K562 (cell line): ENCODE measurements around the gene PEX11B. TPM values are rescaled to one million over a fixed set of nuclear protein-coding genes. Genes with fewer than 3 reads are reported as not detected.
A peak's percentile ranks its signal among the peaks of the same experiment; 100 is the strongest.

Source experiments
- ARNT ChIP-seq, 2 experiments: fragments of 450-650 bp; IDR thresholded peaks; 2 replicates each; pipeline ENCODE4 v1.6.1; 2016; ENCODE audit warnings: mild to moderate bottlenecking in 1 of 2
- ATF4 ChIP-seq: fragments of 450-650 bp; formaldehyde crosslinking; IDR thresholded peaks from 2 replicates; pipeline ENCODE4 v1.4.0; 2022; ENCODE audit warnings: mild to moderate bottlenecking, moderate library complexity
- CBFA2T3 ChIP-seq: fragments of 450-650 bp; IDR thresholded peaks from 2 replicates; pipeline ENCODE4 v1.6.1; 2017
- CXXC5 ChIP-seq: fragments of 250-450 bp; sonication (Bioruptor Pico); IDR thresholded peaks from 2 replicates; pipeline ENCODE4 v1.8.0; 2022; ENCODE audit warnings: inconsistent platforms, mild to moderate bottlenecking, moderate library complexity
- DEAF1 ChIP-seq: fragments of 450-650 bp; formaldehyde crosslinking; IDR thresholded peaks from 2 replicates; pipeline ENCODE4 v1.4.0; 2020; ENCODE audit warnings: mild to moderate bottlenecking, moderate library complexity
- EWSR1 ChIP-seq: fragments of 450-650 bp; IDR thresholded peaks from 2 replicates; pipeline ENCODE4 v1.6.1; 2018; ENCODE audit warnings: borderline replicate concordance, mild to moderate bottlenecking, low read depth, moderate library complexity; ENCODE audit not compliant: partially characterized antibody
- GTF2E2 ChIP-seq: fragments of 200-800 bp; sonication (Bioruptor generic); IDR thresholded peaks from 2 replicates; pipeline ENCODE4 v1.6.1; 2016; ENCODE audit warnings: missing genetic modification characterization, missing compliant biosample characterization
- HDAC3 ChIP-seq: fragments of 450-650 bp; IDR thresholded peaks from 2 replicates; pipeline ENCODE4 v1.6.1; 2018; ENCODE audit warnings: borderline replicate concordance, mild to moderate bottlenecking, moderate library complexity; ENCODE audit not compliant: partially characterized antibody
- KHSRP ChIP-seq: fragments of 450-650 bp; IDR thresholded peaks from 2 replicates; pipeline ENCODE4 v1.6.1; 2017
- MBD1 ChIP-seq: fragments of 250-450 bp; sonication (Bioruptor Pico); IDR thresholded peaks from 2 replicates; pipeline ENCODE4 v1.8.0; 2022; ENCODE audit warnings: inconsistent platforms
- NRF1 ChIP-seq, 2 experiments: fragments of 450-650 bp; IDR thresholded peaks in 1 of 2; conservative IDR thresholded peaks in 1 of 2; 2 replicates each; pipeline ENCODE4 v1.6.1; 2014; ENCODE audit warnings: mild to moderate bottlenecking in 2 of 2
- OTX1 ChIP-seq: fragments of 450-650 bp; formaldehyde crosslinking; IDR thresholded peaks from 2 replicates; pipeline ENCODE4 v1.4.0; 2022; ENCODE audit warnings: mild to moderate bottlenecking
- SMAD3 ChIP-seq: fragments of 450-650 bp; formaldehyde crosslinking; conservative IDR thresholded peaks from 2 replicates; pipeline ENCODE4 v1.4.0; 2020; ENCODE audit warnings: mild to moderate bottlenecking
- ZKSCAN3 ChIP-seq: fragments of 250-450 bp; sonication (Bioruptor Pico); IDR thresholded peaks from 2 replicates; pipeline ENCODE4 v1.4.0; 2020
- polyA plus RNA-seq, 8 experiments: library from polyadenylated mRNA; depleted of rRNA in 4 of 8; stranded (reverse) in 5 of 8; unstranded in 3 of 8; fragments of >200 nt; fragmentation: Nextera tagmentation in 2 of 8; fragmentation: Illumina TruSeq in 1 of 8; extraction: Ambion mirVana in 2 of 8; extraction: Trizol in 1 of 8; gene quantifications; 2 replicates each; pipeline versions ENCODE4 v1.2.1 to v1.2.3, GENCODE V29; 2011 to 2014; ENCODE audit warnings: inconsistent platforms in 1 of 8, missing spikeins in 1 of 8
- total RNA-seq, 7 experiments: library from RNA; depleted of rRNA in 6 of 7; stranded (reverse); fragments of >200 nt in 6 of 7; fragmentation: Illumina TruSeq in 2 of 7; extraction: Trizol in 2 of 7; gene quantifications; 2 replicates each; pipeline versions ENCODE4 v1.2.1 to v1.2.3, GENCODE V29; 2011 to 2021; ENCODE audit warnings: low replicate concordance in 1 of 7
- TF ChIP-seq, protein P1 (sequence below): fragments of 450-650 bp; IDR thresholded peaks from 2 replicates; pipeline ENCODE4 v1.6.1; 2017; ENCODE audit warnings: antibody characterized with exemption, mild to moderate bottlenecking
- TF ChIP-seq, protein P2 (sequence below): sonication (generic); formaldehyde crosslinking; IDR thresholded peaks from 2 replicates; pipeline ENCODE4 v1.8.0; 2022; ENCODE audit warnings: mild to moderate bottlenecking, missing genetic modification reagents
- TF ChIP-seq, protein P3 (sequence below): fragments of 250-450 bp; sonication (Bioruptor Pico); IDR thresholded peaks from 2 replicates; pipeline ENCODE4 v1.5.0; 2021

The PEX11B gene
- total and polyA plus RNA-seq, 9 of the 15 experiments (the other 6 are each of a cell fraction or from before 2014, with no cell fraction given): 13.2 to 60.0 (median 21.7) TPM

DNA sequence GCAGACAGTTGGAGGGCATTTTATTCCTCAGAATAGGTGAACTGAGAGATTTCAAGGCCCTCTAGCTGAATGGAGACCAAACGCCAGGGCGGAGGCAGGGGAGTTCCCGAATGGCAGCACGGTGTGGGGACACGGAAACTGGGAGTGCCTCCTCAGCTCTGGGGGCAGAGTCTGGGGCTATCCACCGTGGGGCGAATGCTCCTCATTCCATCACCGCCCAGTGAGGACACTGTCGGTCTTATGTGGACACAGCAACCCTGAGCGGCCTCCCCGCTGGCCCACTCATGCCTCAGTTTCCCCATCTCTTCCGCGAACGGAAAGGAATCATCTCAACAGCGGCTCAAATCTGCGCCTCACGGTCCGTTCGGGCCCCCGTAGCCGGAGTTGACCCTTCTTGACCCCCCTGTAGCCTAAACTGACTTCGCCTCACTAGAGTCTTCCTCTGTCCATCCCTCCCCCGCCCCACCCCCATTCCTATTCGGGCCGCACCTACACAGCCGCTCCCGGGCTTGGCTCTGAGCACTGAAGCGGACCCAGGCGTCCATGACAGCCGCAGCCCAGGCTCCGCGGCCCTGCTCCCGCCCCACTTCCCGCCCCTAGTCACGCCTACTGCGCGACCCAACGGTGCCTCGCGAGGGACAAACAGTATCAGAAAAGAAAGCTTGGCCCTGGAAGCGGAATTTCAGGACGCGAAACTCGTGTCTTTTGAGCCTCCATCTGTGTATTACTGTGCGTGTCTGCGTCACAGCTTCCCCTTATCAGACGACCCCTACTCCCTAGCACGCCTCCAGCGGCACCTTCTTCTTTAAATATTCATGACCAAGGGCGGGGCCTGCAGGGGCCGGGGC is at the start of gene PEX11B (continued):
- no peak for TF ChIP-seq ATF4 (CRISPR knock-in tag)
- TF ChIP-seq DEAF1 (CRISPR knock-in tag): no peak
- TF ChIP-seq, protein P1, sequence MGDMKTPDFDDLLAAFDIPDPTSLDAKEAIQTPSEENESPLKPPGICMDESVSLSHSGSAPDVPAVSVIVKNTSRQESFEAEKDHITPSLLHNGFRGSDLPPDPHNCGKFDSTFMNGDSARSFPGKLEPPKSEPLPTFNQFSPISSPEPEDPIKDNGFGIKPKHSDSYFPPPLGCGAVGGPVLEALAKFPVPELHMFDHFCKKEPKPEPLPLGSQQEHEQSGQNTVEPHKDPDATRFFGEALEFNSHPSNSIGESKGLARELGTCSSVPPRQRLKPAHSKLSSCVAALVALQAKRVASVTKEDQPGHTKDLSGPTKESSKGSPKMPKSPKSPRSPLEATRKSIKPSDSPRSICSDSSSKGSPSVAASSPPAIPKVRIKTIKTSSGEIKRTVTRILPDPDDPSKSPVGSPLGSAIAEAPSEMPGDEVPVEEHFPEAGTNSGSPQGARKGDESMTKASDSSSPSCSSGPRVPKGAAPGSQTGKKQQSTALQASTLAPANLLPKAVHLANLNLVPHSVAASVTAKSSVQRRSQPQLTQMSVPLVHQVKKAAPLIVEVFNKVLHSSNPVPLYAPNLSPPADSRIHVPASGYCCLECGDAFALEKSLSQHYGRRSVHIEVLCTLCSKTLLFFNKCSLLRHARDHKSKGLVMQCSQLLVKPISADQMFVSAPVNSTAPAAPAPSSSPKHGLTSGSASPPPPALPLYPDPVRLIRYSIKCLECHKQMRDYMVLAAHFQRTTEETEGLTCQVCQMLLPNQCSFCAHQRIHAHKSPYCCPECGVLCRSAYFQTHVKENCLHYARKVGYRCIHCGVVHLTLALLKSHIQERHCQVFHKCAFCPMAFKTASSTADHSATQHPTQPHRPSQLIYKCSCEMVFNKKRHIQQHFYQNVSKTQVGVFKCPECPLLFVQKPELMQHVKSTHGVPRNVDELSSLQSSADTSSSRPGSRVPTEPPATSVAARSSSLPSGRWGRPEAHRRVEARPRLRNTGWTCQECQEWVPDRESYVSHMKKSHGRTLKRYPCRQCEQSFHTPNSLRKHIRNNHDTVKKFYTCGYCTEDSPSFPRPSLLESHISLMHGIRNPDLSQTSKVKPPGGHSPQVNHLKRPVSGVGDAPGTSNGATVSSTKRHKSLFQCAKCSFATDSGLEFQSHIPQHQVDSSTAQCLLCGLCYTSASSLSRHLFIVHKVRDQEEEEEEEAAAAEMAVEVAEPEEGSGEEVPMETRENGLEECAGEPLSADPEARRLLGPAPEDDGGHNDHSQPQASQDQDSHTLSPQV: no peak
- TF ChIP-seq SMAD3 (CRISPR knock-in tag): no peak
- TF ChIP-seq HDAC3: no peak
- TF ChIP-seq CBFA2T3: no peak; the same call in 1 of the 2 replicates
- TF ChIP-seq ZKSCAN3 (CRISPR knock-in tag): no peak
- TF ChIP-seq NRF1 (conservative IDR thresholded peaks at IDR 0.05 in 1 of 2, IDR thresholded peaks at IDR 0.05 in 1 of 2): no peak; a peak in 2 of 4 replicates
- TF ChIP-seq, protein P2, sequence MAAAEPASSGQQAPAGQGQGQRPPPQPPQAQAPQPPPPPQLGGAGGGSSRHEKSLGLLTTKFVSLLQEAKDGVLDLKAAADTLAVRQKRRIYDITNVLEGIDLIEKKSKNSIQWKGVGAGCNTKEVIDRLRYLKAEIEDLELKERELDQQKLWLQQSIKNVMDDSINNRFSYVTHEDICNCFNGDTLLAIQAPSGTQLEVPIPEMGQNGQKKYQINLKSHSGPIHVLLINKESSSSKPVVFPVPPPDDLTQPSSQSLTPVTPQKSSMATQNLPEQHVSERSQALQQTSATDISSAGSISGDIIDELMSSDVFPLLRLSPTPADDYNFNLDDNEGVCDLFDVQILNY (CRISPR knock-in tag): no peak
- no peak for TF ChIP-seq OTX1 (CRISPR knock-in tag)
- peak; percentile 78 for TF ChIP-seq CXXC5 (CRISPR knock-in tag)
- TF ChIP-seq, protein P3, sequence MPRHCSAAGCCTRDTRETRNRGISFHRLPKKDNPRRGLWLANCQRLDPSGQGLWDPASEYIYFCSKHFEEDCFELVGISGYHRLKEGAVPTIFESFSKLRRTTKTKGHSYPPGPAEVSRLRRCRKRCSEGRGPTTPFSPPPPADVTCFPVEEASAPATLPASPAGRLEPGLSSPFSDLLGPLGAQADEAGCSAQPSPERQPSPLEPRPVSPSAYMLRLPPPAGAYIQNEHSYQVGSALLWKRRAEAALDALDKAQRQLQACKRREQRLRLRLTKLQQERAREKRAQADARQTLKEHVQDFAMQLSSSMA: no peak
- TF ChIP-seq MBD1: no peak
- TF ChIP-seq EWSR1: no peak
- TF ChIP-seq ARNT (IDR thresholded peaks at IDR 0.05): no peak
- TF ChIP-seq GTF2E2 (tag): no peak
- TF ChIP-seq KHSRP: no peak
